Progenitor cell of endocrine pancreas (in vitro differentiated cells): Measurements from ENCODE around the gene MBD5. TPM values are rescaled to one million over a fixed set of nuclear protein-coding genes. Genes with fewer than 3 reads are reported as not detected.

ENCODE experiments used
- DNase-seq: peaks from one replicate; pipeline ENCODE4 v3.0.0; 2021; ENCODE audit warnings: low spot score; ENCODE audit not compliant: unreplicated experiment
- H3K27ac Mint-ChIP-seq: 2 replicates; pipeline ENCODE4 v1.8.0; 2021; ENCODE audit warnings: mild to moderate bottlenecking, moderate library complexity, mixed read lengths
- H3K27me3 Mint-ChIP-seq: 2 replicates; pipeline ENCODE4 v1.8.0; 2021; ENCODE audit warnings: mixed read lengths
- H3K36me3 Mint-ChIP-seq: 2 replicates; pipeline ENCODE4 v1.8.0; 2022; ENCODE audit warnings: mixed read lengths; ENCODE audit not compliant: insufficient read depth
- H3K4me1 Mint-ChIP-seq: 2 replicates; pipeline ENCODE4 v1.8.0; 2021; ENCODE audit warnings: low read depth, mixed read lengths
- H3K4me3 Mint-ChIP-seq: 2 replicates; pipeline ENCODE4 v1.8.0; 2021; ENCODE audit warnings: low read depth, mild to moderate bottlenecking, moderate library complexity, mixed read lengths
- H3K9me3 Mint-ChIP-seq: 2 replicates; pipeline ENCODE4 v1.8.0; 2021; ENCODE audit warnings: low read depth, mixed read lengths
- total RNA-seq: library from RNA; stranded (reverse); gene quantifications from 2 replicates; pipeline ENCODE4 v1.2.1, GENCODE V29; 2021
- TF ChIP-seq, protein P1 (sequence below): fragments of 200-600 bp; sonication (generic); IDR thresholded peaks from one replicate; pipeline ENCODE4 v1.5.0; 2021; ENCODE audit warnings: antibody characterized with exemption, mild to moderate bottlenecking; ENCODE audit not compliant: unreplicated experiment

The MBD5 gene
- total RNA-seq, 1 donor from 2014 or later = 65.6 TPM

GRCh38 chr2:148130581-148130980 lies 109.7 kb downstream of the MBD5 start:
- Mint-ChIP-seq H3K27ac (no peak overlapping the region), H3K27me3 (no peaks in the 10 kb centered on the region), H3K4me1 (peaks cover 14% of the 10 kb centered on the region), H3K9me3 (peaks cover 4% of the 10 kb centered on the region), H3K4me3 (no peak overlapping the region), H3K36me3 (peaks cover 4% of the 10 kb centered on the region)
- TF ChIP-seq, protein P1, sequence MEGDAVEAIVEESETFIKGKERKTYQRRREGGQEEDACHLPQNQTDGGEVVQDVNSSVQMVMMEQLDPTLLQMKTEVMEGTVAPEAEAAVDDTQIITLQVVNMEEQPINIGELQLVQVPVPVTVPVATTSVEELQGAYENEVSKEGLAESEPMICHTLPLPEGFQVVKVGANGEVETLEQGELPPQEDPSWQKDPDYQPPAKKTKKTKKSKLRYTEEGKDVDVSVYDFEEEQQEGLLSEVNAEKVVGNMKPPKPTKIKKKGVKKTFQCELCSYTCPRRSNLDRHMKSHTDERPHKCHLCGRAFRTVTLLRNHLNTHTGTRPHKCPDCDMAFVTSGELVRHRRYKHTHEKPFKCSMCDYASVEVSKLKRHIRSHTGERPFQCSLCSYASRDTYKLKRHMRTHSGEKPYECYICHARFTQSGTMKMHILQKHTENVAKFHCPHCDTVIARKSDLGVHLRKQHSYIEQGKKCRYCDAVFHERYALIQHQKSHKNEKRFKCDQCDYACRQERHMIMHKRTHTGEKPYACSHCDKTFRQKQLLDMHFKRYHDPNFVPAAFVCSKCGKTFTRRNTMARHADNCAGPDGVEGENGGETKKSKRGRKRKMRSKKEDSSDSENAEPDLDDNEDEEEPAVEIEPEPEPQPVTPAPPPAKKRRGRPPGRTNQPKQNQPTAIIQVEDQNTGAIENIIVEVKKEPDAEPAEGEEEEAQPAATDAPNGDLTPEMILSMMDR = no peak
- DNase-seq = no peak

DNA sequence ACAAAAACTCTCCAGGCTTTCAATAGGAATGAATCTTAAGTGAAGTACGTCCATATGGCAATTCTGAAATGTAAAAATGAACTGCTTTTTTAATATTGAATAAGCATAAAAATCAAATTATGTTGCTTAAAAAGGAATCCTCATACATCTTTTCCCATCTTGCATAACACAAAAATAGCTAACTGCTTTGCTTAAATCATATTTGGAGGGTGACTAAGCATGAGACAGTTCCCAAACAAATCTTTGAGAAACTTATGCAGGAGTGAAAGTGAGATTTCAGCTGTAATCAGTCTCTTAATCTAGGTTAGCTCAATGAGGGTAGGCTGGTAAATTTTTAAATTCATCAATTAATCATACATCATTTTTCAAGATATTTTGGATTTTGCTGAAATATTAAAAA lies 111.5 kb downstream of the MBD5 start:
- peaks cover 17% of the 10 kb centered on the region for H3K4me1 Mint-ChIP-seq
- TF ChIP-seq, protein P1 = no peak
- H3K4me3 Mint-ChIP-seq = no peak overlapping the region
- peaks cover under 1% of the 10 kb centered on the region for H3K9me3 Mint-ChIP-seq
- peaks cover under 1% of the 10 kb centered on the region for H3K36me3 Mint-ChIP-seq
- DNase-seq = no peak
- no peaks in the 10 kb centered on the region for H3K27me3 Mint-ChIP-seq
- no peak overlapping the region for H3K27ac Mint-ChIP-seq

DNA sequence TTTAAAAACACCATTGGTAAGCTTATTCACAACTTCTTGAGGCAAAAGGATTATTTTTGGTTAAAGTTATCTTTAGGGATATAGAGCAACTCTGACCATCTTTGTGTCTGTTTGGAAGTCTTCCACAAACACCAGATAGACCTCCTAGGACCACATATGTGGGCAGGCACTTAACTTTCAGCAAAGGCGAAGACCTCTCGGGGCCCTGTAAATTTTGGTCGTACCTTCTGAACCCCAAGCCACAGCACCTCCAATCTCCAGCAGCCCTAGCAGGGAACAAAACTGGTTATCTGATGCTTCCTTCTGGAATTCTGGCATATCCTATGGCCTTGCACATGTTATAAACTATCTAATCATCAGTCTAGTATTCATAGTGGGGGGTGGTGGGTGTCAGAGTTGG lies 114.8 kb downstream of the MBD5 start:
- H3K9me3 Mint-ChIP-seq = peaks cover 5% of the 10 kb centered on the region
- peaks cover 12% of the 10 kb centered on the region for H3K4me1 Mint-ChIP-seq
- no peak for DNase-seq
- TF ChIP-seq, protein P1 = no peak
- H3K27ac Mint-ChIP-seq = no peak overlapping the region
- H3K27me3 Mint-ChIP-seq = no peaks in the 10 kb centered on the region
- peaks cover 3% of the 10 kb centered on the region for H3K36me3 Mint-ChIP-seq
- H3K4me3 Mint-ChIP-seq = no peak overlapping the region

- TF ChIP-seq, protein P1 = no peak
- no peaks in the 10 kb centered on the region for H3K27me3 Mint-ChIP-seq
- H3K36me3 Mint-ChIP-seq = peaks cover 3% of the 10 kb centered on the region
- no peak overlapping the region for H3K4me3 Mint-ChIP-seq
- H3K9me3 Mint-ChIP-seq = peaks cover 5% of the 10 kb centered on the region
- H3K4me1 Mint-ChIP-seq = peaks cover 7% of the 10 kb centered on the region
- H3K27ac Mint-ChIP-seq = no peak overlapping the region
- no peak for DNase-seq
These were observed 115.5 kb downstream of the MBD5 start for GRCh38 chr2:148136441-148136840.

GRCh38 chr2:148161909-148162435 lies 141.1 kb downstream of the MBD5 start:
- H3K27me3 Mint-ChIP-seq = no peaks in the 10 kb centered on the region
- no peak for DNase-seq
- H3K4me1 Mint-ChIP-seq = no peaks in the 10 kb centered on the region
- H3K4me3 Mint-ChIP-seq = no peak overlapping the region
- no peaks in the 10 kb centered on the region for H3K36me3 Mint-ChIP-seq
- H3K9me3 Mint-ChIP-seq = no peaks in the 10 kb centered on the region
- TF ChIP-seq, protein P1 = no peak
- no peak overlapping the region for H3K27ac Mint-ChIP-seq
